ENCODE results near the gene CPB2.

Gene CPB2

GRCh38 chr13:46052319-46053161, 52.3 kb downstream of the CPB2 start, which contains the start of gene ZC3H13:
Gene ZC3H13, minus strand, starts transcription at chr13:46052746. Its CDS starts 7,239 bp downstream, at chr13:46045507.
- peak; percentile 98 for DNase-seq (ENCODE audit: low spot score)

- DNase-seq (ENCODE audit: low spot score), result no peak
These were observed 52.9 kb downstream of the CPB2 start for GRCh38 chr13:46051968-46052318.

- DNase-seq (ENCODE audit: low spot score), result no peak
These were observed 54.1 kb downstream of the CPB2 start for GRCh38 chr13:46050771-46051170.

GRCh38 chr13:46045424-46045823, 59.4 kb downstream of the CPB2 start:
- no peak for DNase-seq (ENCODE audit: low spot score)

- no peak for DNase-seq (ENCODE audit: low spot score)
These were observed 61.2 kb downstream of the CPB2 start for GRCh38 chr13:46043647-46044046.

- no peak for DNase-seq (ENCODE audit: low spot score)
These were observed 63.4 kb downstream of the CPB2 start for GRCh38 chr13:46041419-46041839.

- DNase-seq (ENCODE audit: low spot score), result no peak
These were observed 64.1 kb downstream of the CPB2 start for GRCh38 chr13:46040763-46041162.

- DNase-seq (ENCODE audit: low spot score), result no peak
These were observed 65.2 kb downstream of the CPB2 start for GRCh38 chr13:46039411-46040182.

- no peak for DNase-seq (ENCODE audit: low spot score)
These were observed 66.5 kb downstream of the CPB2 start for GRCh38 chr13:46038296-46038695.

GRCh38 chr13:46035066-46035465, 69.8 kb downstream of the CPB2 start:
- DNase-seq (ENCODE audit: low spot score), result no peak

GRCh38 chr13:46032341-46032740, 72.5 kb downstream of the CPB2 start:
- DNase-seq (ENCODE audit: low spot score), result no peak

- no peak for DNase-seq (ENCODE audit: low spot score)
These were observed 73.1 kb downstream of the CPB2 start for GRCh38 chr13:46031581-46032263.

- no peak for DNase-seq (ENCODE audit: low spot score)
These were observed 79.7 kb downstream of the CPB2 start for GRCh38 chr13:46025157-46025556.

GRCh38 chr13:46022481-46022880, 82.4 kb downstream of the CPB2 start:
- DNase-seq (ENCODE audit: low spot score), result no peak

- no peak for DNase-seq (ENCODE audit: low spot score)
These were observed 88.6 kb downstream of the CPB2 start for GRCh38 chr13:46016216-46016615.

GRCh38 chr13:46015366-46015765, 89.5 kb downstream of the CPB2 start:
- no peak for DNase-seq (ENCODE audit: low spot score)

GRCh38 chr13:46012404-46012803, 92.4 kb downstream of the CPB2 start:
- no peak for DNase-seq (ENCODE audit: low spot score)

- peak; percentile 11 for DNase-seq (ENCODE audit: low spot score)
These were observed 94.7 kb downstream of the CPB2 start for GRCh38 chr13:46010148-46010547.

GRCh38 chr13:46008631-46009030, 96.2 kb downstream of the CPB2 start:
- DNase-seq (ENCODE audit: low spot score), result no peak

GRCh38 chr13:46006688-46007452, 98.0 kb downstream of the CPB2 start:
- DNase-seq (ENCODE audit: low spot score), result no peak

- DNase-seq (ENCODE audit: low spot score), result no peak
These were observed 100.3 kb downstream of the CPB2 start for GRCh38 chr13:46004491-46004890.

Data from cerebellar cortex (tissue), 1 donor.